NCI-H345 treated with DMSO at 0.1 percent for 48 hours (cell line): Measurements from ENCODE around the gene CBFA2T2.
"Not testable (repeated sequence)": the region's sequence is repeated elsewhere in the genome, so short reads cannot be mapped to it uniquely, and the experiment has no call there.

Experiments used
- DNase-seq: peaks from one replicate; lab custom pipeline; 2025; ENCODE audit not compliant: unreplicated experiment; lab: John Stamatoyannopoulos, UW

CBFA2T2 gene

DNA sequence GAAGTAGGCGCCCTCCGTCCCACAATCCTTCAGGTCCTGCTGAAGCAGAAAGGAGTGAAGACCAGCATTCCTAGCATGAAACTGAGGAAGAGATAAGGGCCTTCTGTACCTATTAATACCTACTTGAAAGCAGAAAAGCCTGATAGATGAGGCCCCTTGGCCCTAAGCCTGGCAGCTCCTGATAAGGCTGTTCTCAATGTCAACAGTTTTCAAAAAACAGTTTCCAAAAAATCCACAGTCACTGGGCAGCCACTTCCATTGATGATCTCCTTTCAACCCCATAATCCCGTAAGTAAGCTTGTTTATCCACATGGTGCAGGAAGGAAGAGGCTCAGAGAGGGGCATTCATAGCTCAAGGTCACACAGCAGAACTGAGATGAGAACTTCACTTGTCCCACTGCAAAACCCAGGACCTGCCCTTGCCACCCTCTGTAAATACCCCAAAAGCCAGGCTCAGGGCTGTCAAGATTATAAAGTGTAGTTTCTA is 199.1 kb downstream of the CBFA2T2 start:
- no peak for DNase-seq

DNA sequence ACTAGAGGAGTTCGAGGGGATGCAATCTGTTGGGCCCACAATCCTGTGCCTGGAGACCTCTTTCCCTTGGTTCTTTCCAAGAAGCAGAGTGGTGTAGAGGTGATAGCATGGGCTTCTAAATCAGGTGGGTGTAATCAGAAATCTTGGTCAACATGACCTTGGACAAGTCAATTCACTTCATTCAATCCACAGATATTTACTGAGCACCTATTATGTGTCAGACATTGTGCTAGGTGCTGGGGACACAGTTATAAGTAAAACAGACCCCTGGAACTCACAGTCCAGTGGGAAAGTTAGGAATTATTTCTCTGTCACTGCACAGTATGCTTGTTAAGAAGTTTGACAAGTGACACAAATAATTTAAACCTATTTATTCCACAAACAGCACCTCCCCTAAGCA is 199.6 kb downstream of the CBFA2T2 start:
- no peak for DNase-seq

DNA sequence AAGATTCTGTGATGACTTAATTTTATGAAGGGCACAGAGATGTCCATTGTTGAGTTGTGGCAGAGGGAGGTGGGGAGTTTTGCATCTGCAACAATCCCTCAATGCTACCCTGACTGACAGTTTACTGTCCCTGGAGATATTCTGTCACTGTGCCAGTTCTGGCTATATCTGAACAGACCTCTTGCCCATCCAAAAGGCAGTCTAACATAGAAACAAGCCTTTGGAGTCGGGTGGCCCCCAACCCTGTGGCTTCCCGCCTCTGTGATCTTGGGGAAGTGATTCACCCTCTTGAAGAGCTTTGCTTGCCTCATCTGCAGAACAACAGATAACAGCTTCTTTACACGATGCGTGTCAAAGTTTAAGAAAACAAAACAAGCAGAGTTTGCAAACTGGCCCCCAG is 200.1 kb downstream of the CBFA2T2 start:
- DNase-seq: no peak

DNA sequence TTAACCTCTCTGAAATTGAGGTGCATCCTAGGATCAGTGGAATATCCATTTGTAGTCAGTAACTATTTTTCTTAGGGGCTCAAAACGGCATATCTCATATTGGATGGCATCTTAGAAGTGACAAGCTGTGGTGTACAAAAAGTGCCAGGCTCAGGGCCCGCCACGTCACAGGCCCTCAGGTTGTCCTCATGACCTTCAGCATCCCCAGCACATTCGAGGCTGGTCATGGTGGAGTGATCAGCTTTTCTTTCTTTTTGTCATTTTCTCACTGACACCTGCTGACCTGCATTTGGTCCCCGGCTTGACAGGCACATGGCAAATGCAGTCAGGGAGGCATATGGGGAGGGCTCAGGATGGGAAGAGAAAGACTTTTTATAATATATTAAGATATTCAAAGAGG is 203.4 kb downstream of the CBFA2T2 start:
- peak; percentile 34 for DNase-seq

DNA sequence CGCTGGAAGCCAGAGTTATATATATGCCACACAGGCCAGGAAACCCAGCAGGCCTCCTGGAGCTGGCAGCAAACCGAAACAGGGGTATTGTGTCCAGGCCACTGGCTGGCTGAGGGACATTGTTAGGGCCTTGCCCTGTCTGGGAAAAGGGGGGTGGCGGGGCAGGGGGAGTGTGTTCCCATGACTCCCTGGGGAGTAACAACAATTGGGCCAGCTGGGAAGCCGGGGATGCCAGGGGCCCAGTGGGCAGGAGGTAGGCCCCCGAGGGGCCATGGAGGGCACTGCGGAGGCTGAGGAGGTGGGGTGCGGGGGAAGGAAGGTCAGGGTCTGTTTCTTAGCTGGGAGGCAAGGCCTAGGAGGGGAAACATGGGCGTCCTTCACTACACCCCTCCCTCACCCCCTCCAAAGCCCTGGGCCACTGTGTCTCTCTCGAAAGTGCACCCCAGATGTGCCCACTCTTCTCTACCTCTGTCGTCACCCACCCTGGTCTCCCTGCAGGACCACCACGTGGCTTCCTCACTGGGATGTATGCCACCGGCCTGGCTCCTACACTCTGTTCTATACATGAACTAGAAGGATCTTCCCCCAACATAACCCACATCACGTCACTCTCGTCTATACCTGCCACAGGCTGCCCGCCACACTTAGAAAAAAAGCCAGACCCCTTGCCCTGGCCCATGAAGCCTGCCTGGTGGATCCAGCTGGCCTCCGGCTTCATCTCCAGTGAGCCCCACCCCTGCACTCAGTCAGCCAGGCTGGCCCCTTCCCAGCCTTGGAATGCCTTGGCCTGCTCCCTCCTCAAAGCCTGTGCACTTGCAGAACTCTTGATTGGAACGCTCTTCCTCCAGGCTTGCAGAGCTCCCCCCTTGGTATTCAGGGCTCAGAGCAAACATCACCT is 204.1 kb downstream of the CBFA2T2 start:
- peak; percentile 71 for DNase-seq

DNA sequence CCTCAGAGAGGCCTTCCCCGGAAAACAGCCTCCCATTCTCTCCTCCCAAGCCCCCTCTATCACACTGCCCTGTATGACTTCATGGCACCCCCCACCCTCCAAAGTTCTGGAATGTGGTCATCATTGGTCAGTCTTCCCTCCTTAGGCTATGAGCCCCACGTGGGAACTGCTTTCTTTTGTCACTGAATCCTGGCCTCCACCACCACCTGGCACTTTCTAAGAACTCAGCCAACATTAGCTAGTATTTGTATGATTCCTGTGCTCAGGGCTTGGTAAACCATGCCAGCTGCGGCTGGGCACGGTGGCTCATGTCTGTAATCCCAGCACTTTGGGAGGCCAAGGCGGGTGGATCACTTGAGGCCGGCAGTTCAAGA is 204.7 kb downstream of the CBFA2T2 start:
- DNase-seq: no peak

DNA sequence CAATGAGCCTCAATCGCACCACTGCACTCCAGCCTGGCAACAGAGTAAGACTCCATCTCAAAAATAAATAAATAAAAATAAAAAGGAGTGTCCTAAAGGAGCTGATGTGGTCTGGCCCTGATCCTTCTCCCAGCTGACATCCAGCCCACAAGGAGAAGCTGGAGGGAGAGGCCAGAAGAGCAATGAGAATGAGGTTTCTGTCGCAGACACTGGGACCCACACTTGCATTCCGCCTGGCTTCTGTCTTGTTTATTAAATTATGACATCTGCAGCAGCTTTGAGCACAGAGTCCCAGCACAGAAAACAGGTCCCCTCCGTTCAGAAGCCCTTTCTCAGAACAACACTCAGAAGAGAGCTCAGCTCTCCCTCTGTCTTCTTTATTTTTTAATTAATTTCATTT is 206.6 kb downstream of the CBFA2T2 start:
- no peak for DNase-seq

DNA sequence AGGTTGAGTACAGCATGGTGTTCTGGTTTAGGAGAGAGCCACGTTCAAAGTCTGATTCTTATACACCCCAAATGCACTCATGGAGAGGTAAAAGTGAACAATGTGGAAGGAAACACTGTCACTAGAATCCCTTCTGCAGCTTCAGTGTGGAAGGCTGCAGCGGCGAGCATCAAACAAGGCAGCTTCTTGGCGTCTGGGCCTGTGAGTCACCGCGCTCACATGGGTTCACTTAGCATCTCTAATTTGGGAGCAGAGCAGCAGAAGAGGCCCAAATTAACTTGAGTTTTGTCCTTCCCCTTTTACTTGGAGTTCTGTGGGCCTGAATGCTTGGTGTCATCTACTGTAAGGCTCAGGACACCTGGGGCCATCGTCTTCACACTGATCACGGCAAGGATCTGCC is 207.2 kb downstream of the CBFA2T2 start:
- DNase-seq: no peak

DNA sequence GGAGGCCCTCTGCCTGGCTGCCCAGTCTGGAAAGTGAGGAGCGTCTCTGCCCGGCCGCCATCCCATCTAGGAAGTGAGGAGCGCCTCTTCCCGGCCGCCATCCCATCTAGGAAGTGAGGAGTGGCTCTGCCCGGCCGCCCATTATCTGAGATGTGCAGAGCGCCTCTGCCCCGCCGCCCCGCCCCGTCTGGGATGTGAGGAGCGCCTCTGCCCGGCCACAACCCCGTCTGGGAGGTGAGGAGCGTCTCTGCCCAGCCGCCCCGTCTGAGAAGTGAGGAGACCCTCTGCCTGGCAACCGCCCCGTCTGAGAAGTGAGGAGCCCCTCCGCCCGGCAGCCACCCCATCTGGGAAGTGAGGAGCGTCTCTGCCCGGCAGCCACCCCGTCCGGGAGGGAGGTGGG is 209.1 kb downstream of the CBFA2T2 start:
- not testable (repeated sequence) for DNase-seq
